Testis (tissue), 2 donors: Measurements from ENCODE around the gene EXOC2.

Experiments used
- POLR2A ChIP-seq: fragments of 450-650 bp; IDR thresholded peaks from one replicate; pipeline ENCODE4 v1.6.1; 2017; ENCODE audit warnings: antibody characterized with exemption, mild to moderate bottlenecking, moderate library complexity
- TF ChIP-seq, protein P1 (sequence below), 3 experiments: fragments of 450-650 bp in 2 of 3; fragments of 200-600 bp in 1 of 3; sonication (generic) in 1 of 3; IDR thresholded peaks; one replicate each; pipeline ENCODE4 v1.5.1; 2016 to 2019; ENCODE audit warnings: antibody characterized with exemption in 3 of 3, mild to moderate bottlenecking in 2 of 3, moderate library complexity in 1 of 3

DNA sequence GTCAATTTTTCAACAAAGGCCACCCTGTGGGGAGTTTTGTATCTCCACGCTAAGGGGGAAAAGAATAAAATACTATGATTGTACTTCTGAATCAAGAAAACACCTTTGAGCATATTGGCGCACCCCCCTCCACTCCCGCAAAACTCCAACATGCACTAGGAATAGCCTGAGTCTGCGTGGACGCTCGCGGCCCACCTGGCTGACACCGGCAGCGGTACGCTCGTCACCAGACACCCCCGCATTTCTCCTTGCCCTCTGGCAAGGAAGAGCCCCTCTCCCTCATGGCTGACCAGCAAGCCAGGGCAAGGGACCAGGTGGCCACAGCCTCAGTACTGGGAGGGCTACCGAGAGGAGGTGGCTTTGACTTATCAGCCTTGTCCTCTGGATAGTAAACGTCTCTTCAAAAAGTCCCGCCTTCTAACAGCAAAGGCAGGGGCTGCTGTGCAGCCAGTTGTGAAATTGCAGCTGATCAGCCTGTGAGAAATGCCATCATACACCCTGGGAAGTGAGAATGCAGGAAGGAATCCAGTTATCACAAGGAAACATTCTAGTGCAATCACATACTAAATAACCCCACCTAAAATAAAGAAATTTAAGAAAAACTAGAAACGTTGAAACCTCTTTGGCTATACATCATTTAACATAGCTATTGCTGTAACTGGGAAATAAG lies 120.2 kb downstream of the EXOC2 start:
- TF ChIP-seq, protein P1, sequence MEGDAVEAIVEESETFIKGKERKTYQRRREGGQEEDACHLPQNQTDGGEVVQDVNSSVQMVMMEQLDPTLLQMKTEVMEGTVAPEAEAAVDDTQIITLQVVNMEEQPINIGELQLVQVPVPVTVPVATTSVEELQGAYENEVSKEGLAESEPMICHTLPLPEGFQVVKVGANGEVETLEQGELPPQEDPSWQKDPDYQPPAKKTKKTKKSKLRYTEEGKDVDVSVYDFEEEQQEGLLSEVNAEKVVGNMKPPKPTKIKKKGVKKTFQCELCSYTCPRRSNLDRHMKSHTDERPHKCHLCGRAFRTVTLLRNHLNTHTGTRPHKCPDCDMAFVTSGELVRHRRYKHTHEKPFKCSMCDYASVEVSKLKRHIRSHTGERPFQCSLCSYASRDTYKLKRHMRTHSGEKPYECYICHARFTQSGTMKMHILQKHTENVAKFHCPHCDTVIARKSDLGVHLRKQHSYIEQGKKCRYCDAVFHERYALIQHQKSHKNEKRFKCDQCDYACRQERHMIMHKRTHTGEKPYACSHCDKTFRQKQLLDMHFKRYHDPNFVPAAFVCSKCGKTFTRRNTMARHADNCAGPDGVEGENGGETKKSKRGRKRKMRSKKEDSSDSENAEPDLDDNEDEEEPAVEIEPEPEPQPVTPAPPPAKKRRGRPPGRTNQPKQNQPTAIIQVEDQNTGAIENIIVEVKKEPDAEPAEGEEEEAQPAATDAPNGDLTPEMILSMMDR (IDR thresholded peaks at IDR 0.05) = no peak
- no peak for TF ChIP-seq POLR2A
